ENCODE data around the gene FOXJ1. TPM values are rescaled to one million over a fixed set of nuclear protein-coding genes. Genes with fewer than 3 reads are reported as not detected.

The FOXJ1 gene
- total and polyA plus RNA-seq, 2 of the 13 experiments (the other 11 are each of a cell fraction or from before 2014, with no cell fraction given) = 0.98 to 1.6 TPM

- TF ChIP-seq ZFP37 (CRISPR knock-in tag; IDR thresholded peaks at IDR 0.05; ENCODE audit: borderline replicate concordance) (no peak), ZKSCAN8 (CRISPR knock-in tag; IDR thresholded peaks at IDR 0.05; ENCODE audit: borderline replicate concordance) (0 out of 2 replicates have a peak, but pooled peaks have one; percentile 45), IRF1 (CRISPR knock-in tag; IDR thresholded peaks at IDR 0.05; ENCODE audit: low read depth) (no peak), ATF7-NPFF (CRISPR knock-in tag; IDR thresholded peaks at IDR 0.05; ENCODE audit: low read depth) (no peak), MED8 (CRISPR knock-in tag; IDR thresholded peaks at IDR 0.05; ENCODE audit: insufficient replicate concordance) (no peak), ZNF841 (CRISPR knock-in tag; IDR thresholded peaks at IDR 0.05; ENCODE audit: borderline replicate concordance) (no peak), CEBPG (CRISPR knock-in tag; IDR thresholded peaks at IDR 0.05) (peak; percentile 54), AKAP8 (CRISPR knock-in tag; IDR thresholded peaks at IDR 0.05) (no peak), TCF7L2 (IDR thresholded peaks at IDR 0.05; ENCODE audit: low read depth, low read length) (no peak), JUND (CRISPR knock-in tag; IDR thresholded peaks at IDR 0.05) (no peak), ZNF782 (CRISPR knock-in tag; IDR thresholded peaks at IDR 0.05; ENCODE audit: borderline replicate concordance) (no peak), PBX3 (CRISPR knock-in tag; IDR thresholded peaks at IDR 0.05; ENCODE audit: borderline replicate concordance) (no peak), TAF1 (CRISPR knock-in tag; IDR thresholded peaks at IDR 0.05) (no peak), ZSCAN20 (CRISPR knock-in tag; IDR thresholded peaks at IDR 0.05; ENCODE audit: borderline replicate concordance) (no peak), MXI1 (IDR thresholded peaks at IDR 0.05; ENCODE audit: borderline replicate concordance, low read depth, low read length) (peak; percentile 60; the same call in 1 of the 3 replicates), TBP (CRISPR knock-in tag; IDR thresholded peaks at IDR 0.05) (no peak), AGO2 (optimal IDR thresholded peaks at IDR 0.05; ENCODE audit: low read depth, low read length) (no peak), MLLT10 (CRISPR knock-in tag; IDR thresholded peaks at IDR 0.05) (no peak), ZNF710 (CRISPR knock-in tag; IDR thresholded peaks at IDR 0.05; ENCODE audit: borderline replicate concordance) (peak; percentile 64; the same call in 1 of the 2 replicates), PAF1 (CRISPR knock-in tag; IDR thresholded peaks at IDR 0.05) (no peak), ARHGAP35 (CRISPR knock-in tag; IDR thresholded peaks at IDR 0.05; ENCODE audit: borderline replicate concordance) (no peak), MEIS1 (CRISPR knock-in tag; IDR thresholded peaks at IDR 0.05; ENCODE audit: borderline replicate concordance) (no peak), KDM2A (CRISPR knock-in tag; IDR thresholded peaks at IDR 0.05; ENCODE audit: borderline replicate concordance, low read depth) (peak; percentile 82), ZNF567 (CRISPR knock-in tag; IDR thresholded peaks at IDR 0.05; ENCODE audit: borderline replicate concordance) (no peak), NCOA2 (CRISPR knock-in tag; IDR thresholded peaks at IDR 0.05) (peak; percentile 31; the same call in 1 of the 2 replicates), NFIB (CRISPR knock-in tag; IDR thresholded peaks at IDR 0.05; ENCODE audit: borderline replicate concordance) (no peak), ZNF354B (CRISPR knock-in tag; IDR thresholded peaks at IDR 0.05) (no peak), ZFYVE20 (CRISPR knock-in tag; IDR thresholded peaks at IDR 0.05; ENCODE audit: borderline replicate concordance, low read depth) (no peak)
Observed at GRCh38 chr17:76182016-76182764, 41.1 kb upstream of the FOXJ1 start (continued).
